H1 (cell line): ENCODE results near the gene TSC22D1. TPM values are rescaled to one million over a fixed set of nuclear protein-coding genes. Genes with fewer than 3 reads are reported as not detected.
A peak's percentile ranks its signal among the peaks of the same experiment; 100 is the strongest.

ENCODE experiments used
- FOSL1 ChIP-seq: IDR thresholded peaks from 2 replicates; pipeline ENCODE4 v1.6.1; 2011; ENCODE audit warnings: mild to moderate bottlenecking, low read depth, low read length, moderate library complexity; ENCODE audit not compliant: insufficient read depth
- HDAC2 ChIP-seq, 2 experiments: fragments of 300-600 bp in 1 of 2; sonication (generic) in 1 of 2; IDR thresholded peaks; 2 replicates each; pipeline ENCODE4 v1.6.1; 2011 to 2012; ENCODE audit warnings: low read depth in 2 of 2, low read length in 2 of 2, mild to moderate bottlenecking in 2 of 2, moderate library complexity in 2 of 2, borderline replicate concordance in 1 of 2, inconsistent platforms in 1 of 2
- JUND ChIP-seq: IDR thresholded peaks from 2 replicates; pipeline ENCODE4 v1.6.1; 2011; ENCODE audit warnings: mild to moderate bottlenecking, improper control_type of control experiment, low read length
- TAF1 ChIP-seq: IDR thresholded peaks from 2 replicates; pipeline ENCODE4 v1.6.1; 2011; ENCODE audit warnings: mild to moderate bottlenecking, low read depth, low read length
- polyA plus RNA-seq, 7 experiments: library from polyadenylated mRNA; depleted of rRNA in 3 of 7; stranded (reverse) in 5 of 7; unstranded in 2 of 7; fragments of >200 nt in 5 of 7; fragments of 200-250 nt in 2 of 7; gene quantifications; 1 replicate in 5 of 7; 2 replicates in 1 of 7; 4 replicates in 1 of 7; pipeline versions ENCODE4 v1.2.1 to v1.2.3, GENCODE V29; 2011 to 2013; ENCODE audit warnings: missing spikeins in 2 of 7, mixed read lengths in 2 of 7
- total RNA-seq: library from RNA; stranded (reverse); fragmentation: NEBNext Ultra II Directional; extraction: Animal tissue kit (Norgen Biotek cat#: 25700); gene quantifications from 2 replicates; pipeline ENCODE4 v1.2.1, GENCODE V29; 2021

Gene TSC22D1
- total and polyA plus RNA-seq, 2 of the 8 experiments (the other 6 are each of a cell fraction or from before 2014, with no cell fraction given), result 52.6 to 80.9 TPM

DNA sequence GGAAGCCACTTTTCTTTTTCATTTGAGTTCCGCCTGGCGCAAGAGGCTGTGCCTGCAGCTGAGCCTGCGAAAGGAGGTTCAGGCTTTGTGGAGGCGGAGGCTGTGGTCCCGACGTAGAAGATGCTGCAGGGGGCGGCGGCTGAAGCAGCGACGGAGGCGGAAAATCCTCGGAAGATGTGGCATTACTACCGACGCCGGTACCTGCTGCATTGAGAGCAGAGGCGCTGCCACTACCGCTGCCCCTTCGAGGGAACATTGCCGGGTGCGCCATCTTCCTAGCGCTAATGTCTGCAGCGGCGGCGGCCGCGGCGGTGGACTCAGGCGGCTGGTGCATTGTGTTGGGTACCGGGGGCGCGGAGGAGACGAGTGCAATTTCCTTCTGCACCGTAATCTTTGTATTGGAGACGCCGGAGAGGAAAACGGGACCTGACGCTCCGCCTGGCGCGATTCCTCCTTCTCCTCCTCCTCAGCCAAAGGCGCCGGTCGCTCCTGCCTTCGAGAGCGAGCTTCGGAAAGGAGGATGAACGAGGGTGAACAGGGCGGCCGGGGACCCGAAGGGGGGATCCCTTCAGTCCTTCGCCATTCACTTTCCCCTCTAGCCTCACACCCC is at the start of gene TSC22D1 (continued):
- no peak for TF ChIP-seq HDAC2 (IDR thresholded peaks at IDR 0.05; ENCODE audit: borderline replicate concordance in 1 of 2, low read depth in 2 of 2, low read length in 2 of 2)
- no peak for TF ChIP-seq JUND
- TF ChIP-seq FOSL1, result no peak
- TF ChIP-seq TAF1, result peak; percentile 8
